Aorta (tissue), 5 donors: ENCODE measurements around the gene BTD. TPM values are rescaled to one million over a fixed set of nuclear protein-coding genes. Genes with fewer than 3 reads are reported as not detected.
"Not testable (repeated sequence)": the region's sequence is repeated elsewhere in the genome, so short reads cannot be mapped to it uniquely, and the experiment has no call there.

ENCODE experiments used
- ATAC-seq: fragments of 200-7000 bp; cut with Tn5 transposase; one replicate; pipeline ENCODE4 v1.9.1; 2022; ENCODE audit warnings: moderate library complexity; ENCODE audit not compliant: low FRiP score
- DNase-seq, 2 donors: peaks; one replicate each; pipeline ENCODE4 v3.0.0-alpha.2; 2020
- H3K27ac ChIP-seq, 2 donors: one replicate each; pipeline ENCODE4 v1.5.1; 2013; ENCODE audit warnings: low read length in 2 of 2, mild to moderate bottlenecking in 2 of 2, moderate library complexity in 2 of 2, control low read depth in 1 of 2, inconsistent platforms in 1 of 2, low read depth in 1 of 2
- H3K27me3 ChIP-seq, 2 donors: one replicate each; pipeline ENCODE4 v1.6.1; 2013; ENCODE audit warnings: control low read depth in 1 of 2, low read length in 1 of 2, mild to moderate bottlenecking in 1 of 2, moderate library complexity in 1 of 2; ENCODE audit not compliant: insufficient read depth in 2 of 2, control insufficient read depth in 1 of 2
- H3K36me3 ChIP-seq, 2 donors: one replicate each; pipeline ENCODE4 v1.6.1; 2013; ENCODE audit warnings: control low read depth in 1 of 2, low read length in 1 of 2, mild to moderate bottlenecking in 1 of 2; ENCODE audit not compliant: insufficient read depth in 2 of 2, control insufficient read depth in 1 of 2
- H3K4me1 ChIP-seq, 2 donors: one replicate each; pipeline ENCODE4 v1.6.1; 2013; ENCODE audit warnings: low read length in 2 of 2, control low read depth in 1 of 2, mild to moderate bottlenecking in 1 of 2, moderate library complexity in 1 of 2; ENCODE audit not compliant: insufficient read depth in 2 of 2, control insufficient read depth in 1 of 2
- H3K4me3 ChIP-seq, 2 donors: one replicate each; pipeline ENCODE4 v1.5.1; 2013; ENCODE audit warnings: low read length in 2 of 2, control low read depth in 1 of 2, mild to moderate bottlenecking in 1 of 2
- H3K9me3 ChIP-seq: one replicate; pipeline ENCODE4 v1.6.1; 2013; ENCODE audit warnings: mild to moderate bottlenecking, low read length; ENCODE audit not compliant: control insufficient read depth
- WGBS, 2 donors: extraction: QIAGEN DNeasy Blood & Tissue Kit; methylation state at CpG; one replicate each; pipeline ENCODE4 v1.1.7; 2013; 5-methylcytosine and 5-hydroxymethylcytosine counted together
- intact Hi-C, 2 donors: fragments of 100-400 bp; cut with DNase I; formaldehyde crosslinking; loops; one replicate each; pipeline versions ENCODE4 v1.14.2 to v1.15.0; 2022
- polyA plus RNA-seq, 2 donors: library from polyadenylated mRNA; stranded (reverse); fragments of 200-250 nt; gene quantifications; one replicate each; pipeline ENCODE4 v1.2.3, GENCODE V29; 2013
- total RNA-seq, 2 donors: library from RNA; stranded (reverse); fragmentation: NEBNext Ultra II Directional; extraction: Animal tissue kit (Norgen Biotek cat#: 25700); gene quantifications; one replicate each; pipeline ENCODE4 v1.2.1, GENCODE V29; 2021
- donor health status: healthy with polysubstance abuse.
- donor health status: Bipolar disorder and iron deficiency.
- donor health status: DM: no; HTN: no; CAD: no.
- donor health status: DM: no; HTN: no; CAD: no.
- donor health status: DM: yes; HTN: yes; CAD: no.

The BTD gene
- total and polyA plus RNA-seq, 4 donors, result 8.4 to 20.5 (median 14.7) TPM

GRCh38 chr3:15591928-15592327, 9.6 kb upstream of the BTD start:
- WGBS, 2 donors, result 84% methylated on average over 21 of the region's 21 CpGs
- intact Hi-C loops, result loop anchor here in 1 of 2 donors (10.0 kb wide), 1 partner anchor 337 kb away; no protein-coding TSS in a partner anchor
- ATAC-seq, result no peak
- Histone ChIP-seq H3K9me3 (no peaks in the 10 kb centered on the region), H3K27me3 (no peaks in the 10 kb centered on the region), H3K4me1 (no peaks in the 10 kb centered on the region), H3K36me3 (peaks cover 0 to 3% of the 10 kb centered on the region in 2 donors), H3K27ac (no peak overlapping the region), H3K4me3 (no peak overlapping the region)
- no peak for DNase-seq

GRCh38 chr3:15592968-15593367, 8.6 kb upstream of the BTD start:
- intact Hi-C loops, result loop anchor here in 1 of 2 donors (10.0 kb wide), 1 partner anchor 338 kb away; no protein-coding TSS in a partner anchor
- Histone ChIP-seq H3K4me3 (no peak overlapping the region), H3K27ac (no peak overlapping the region), H3K27me3 (no peaks in the 10 kb centered on the region), H3K36me3 (peaks cover 0 to 3% of the 10 kb centered on the region in 2 donors), H3K4me1 (no peaks in the 10 kb centered on the region), H3K9me3 (no peaks in the 10 kb centered on the region)
- DNase-seq, result no peak
- no peak for ATAC-seq
- 85 to 93% methylated on average over 8 of the region's 8 CpGs for WGBS, 2 donors

- Histone ChIP-seq H3K9me3 (no peaks in the 10 kb centered on the region), H3K4me3 (no peak overlapping the region), H3K36me3 (peaks cover 0 to 6% of the 10 kb centered on the region in 2 donors), H3K27me3 (no peaks in the 10 kb centered on the region), H3K27ac (no peak overlapping the region), H3K4me1 (peaks cover 3 to 6% of the 10 kb centered on the region in 2 donors)
- ATAC-seq (no peak), DNase-seq (no peak)
- WGBS, 2 donors, result 75 to 80% methylated on average over 2 of the region's 2 CpGs
- intact Hi-C loops, result loop anchor here in 1 of 2 donors (10.0 kb wide), 1 partner anchor 341 kb away; no protein-coding TSS in a partner anchor
Measured at GRCh38 chr3:15595955-15596354, 5.6 kb upstream of the BTD start.

- no peak for DNase-seq
- Histone ChIP-seq H3K9me3 (no peaks in the 10 kb centered on the region), H3K27me3 (no peaks in the 10 kb centered on the region), H3K4me1 (peaks cover 5 to 6% of the 10 kb centered on the region in 2 donors), H3K27ac (peak overlapping the region in 1 of 2 donors; percentile 80), H3K4me3 (peak overlapping the region; percentile 59 to 72), H3K36me3 (peaks cover 0 to 6% of the 10 kb centered on the region in 2 donors)
- peak; percentile 45 for ATAC-seq
- intact Hi-C loops, result no loop called here
- WGBS, 2 donors, result 1% methylated on average over 18 to 19 of the region's 19 CpGs
Measured at GRCh38 chr3:15601046-15601398, 523 bp upstream of the BTD start.

- H3K9me3 ChIP-seq, result no peaks in the 10 kb centered on the region
- peaks cover 0 to 6% of the 10 kb centered on the region in 2 donors for H3K36me3 ChIP-seq
- H3K27ac ChIP-seq, result peak overlapping the region; percentile 50 to 58
- ATAC-seq (peak; percentile 1), DNase-seq (no peak)
- peak overlapping the region; percentile 63 to 84 for H3K4me3 ChIP-seq
- intact Hi-C loops, result no loop called here
- WGBS, 2 donors, result 1% methylated on average over 9 of the region's 9 CpGs
- peaks cover 5 to 6% of the 10 kb centered on the region in 2 donors for H3K4me1 ChIP-seq
- no peaks in the 10 kb centered on the region for H3K27me3 ChIP-seq
Measured at GRCh38 chr3:15602146-15602536, 596 bp downstream of the BTD start.

GRCh38 chr3:15602816-15603215, 1.3 kb downstream of the BTD start:
- H3K36me3 ChIP-seq, intact Hi-C loops, H3K27me3 ChIP-seq, DNase-seq, H3K27ac ChIP-seq, H3K9me3 ChIP-seq, H3K4me3 ChIP-seq, H3K4me1 ChIP-seq, ATAC-seq: not testable (repeated sequence)
- 88 to 93% methylated on average over 3 of the region's 3 CpGs for WGBS, 2 donors

GRCh38 chr3:15604584-15604983, 3.0 kb downstream of the BTD start:
- H3K4me3 ChIP-seq, H3K4me1 ChIP-seq, H3K27me3 ChIP-seq, DNase-seq, H3K9me3 ChIP-seq, H3K27ac ChIP-seq, ATAC-seq, H3K36me3 ChIP-seq, intact Hi-C loops: not testable (repeated sequence)
- WGBS, 2 donors, result 90 to 96% methylated on average over 1 of the region's 1 CpG

- ATAC-seq (no peak), DNase-seq (no peak)
- H3K4me1 ChIP-seq, result peaks cover 0 to 5% of the 10 kb centered on the region in 2 donors
- no peak overlapping the region for H3K27ac ChIP-seq
- no peaks in the 10 kb centered on the region for H3K9me3 ChIP-seq
- 79 to 86% methylated on average over 2 of the region's 2 CpGs for WGBS, 2 donors
- no peak overlapping the region for H3K4me3 ChIP-seq
- H3K36me3 ChIP-seq, result no peaks in the 10 kb centered on the region
- intact Hi-C loops, result no loop called here
- no peaks in the 10 kb centered on the region for H3K27me3 ChIP-seq
Measured at GRCh38 chr3:15606434-15606891, 4.9 kb downstream of the BTD start.

- DNase-seq (no peak), ATAC-seq (peak; percentile 53)
- peaks cover 0 to 3% of the 10 kb centered on the region in 2 donors for H3K4me1 ChIP-seq
- H3K9me3 ChIP-seq, result no peaks in the 10 kb centered on the region
- intact Hi-C loops, result no loop called here
- 95 to 96% methylated on average over 4 of the region's 4 CpGs for WGBS, 2 donors
- H3K36me3 ChIP-seq, result no peaks in the 10 kb centered on the region
- H3K4me3 ChIP-seq, result no peak overlapping the region
- H3K27me3 ChIP-seq, result no peaks in the 10 kb centered on the region
- no peak overlapping the region for H3K27ac ChIP-seq
Measured at GRCh38 chr3:15610082-15610759, 8.7 kb downstream of the BTD start.
